ENCODE measurements around the gene HIPK1. TPM values are rescaled to one million over a fixed set of nuclear protein-coding genes. Genes with fewer than 3 reads are reported as not detected.
A peak's percentile ranks its signal among the peaks of the same experiment; 100 is the strongest.

Gene HIPK1
- total and polyA plus RNA-seq, 2 of the 13 experiments (the other 11 are each of a cell fraction or from before 2014, with no cell fraction given), result 20.8 to 33.4 TPM

GRCh38 chr1:113928941-113929749 lies at the start of gene HIPK1 (continued):
- TF ChIP-seq ZMAT3 (CRISPR knock-in tag; conservative IDR thresholded peaks at IDR 0.05) (peak; percentile 90), ZNF251 (CRISPR knock-in tag; IDR thresholded peaks at IDR 0.05) (no peak), TBX2 (CRISPR knock-in tag; IDR thresholded peaks at IDR 0.05; ENCODE audit: borderline replicate concordance) (peak; percentile 82), ZNF362 (CRISPR knock-in tag; IDR thresholded peaks at IDR 0.05; ENCODE audit: borderline replicate concordance) (peak; percentile 42; the same call in 1 of the 2 replicates), PCBP1 (IDR thresholded peaks at IDR 0.05; ENCODE audit: borderline replicate concordance, low read depth, low read length) (no peak; the same call in 1 of the 2 replicates), SMARCE1 (IDR thresholded peaks at IDR 0.05; ENCODE audit: borderline replicate concordance) (no peak), TCF7 (IDR thresholded peaks at IDR 0.05; ENCODE audit: low read depth) (no peak), ZNF451 (CRISPR knock-in tag; IDR thresholded peaks at IDR 0.05) (no peak; the same call in 1 of the 2 replicates), ZSCAN12 (CRISPR knock-in tag; IDR thresholded peaks at IDR 0.05) (0 out of 2 replicates have a peak, but pooled peaks have one; percentile 39), POGK (CRISPR knock-in tag; conservative IDR thresholded peaks at IDR 0.05) (peak; percentile 94), ZNF772 (CRISPR knock-in tag; IDR thresholded peaks at IDR 0.05) (peak; percentile 48; the same call in 1 of the 2 replicates), YY1 (IDR thresholded peaks at IDR 0.05; ENCODE audit: insufficient read depth, insufficient replicate concordance, low read depth, low read length) (peak; percentile 100), ZBTB26 (CRISPR knock-in tag; IDR thresholded peaks at IDR 0.05; ENCODE audit: borderline replicate concordance) (no peak), CHCHD3 (CRISPR knock-in tag; IDR thresholded peaks at IDR 0.05) (0 out of 2 replicates have a peak, but pooled peaks have one; percentile 61), THAP11 (CRISPR knock-in tag; IDR thresholded peaks at IDR 0.05) (peak; percentile 92), MIXL1 (CRISPR knock-in tag; IDR thresholded peaks at IDR 0.05) (peak; percentile 59; the same call in 1 of the 2 replicates), ZNF343 (CRISPR knock-in tag; IDR thresholded peaks at IDR 0.05) (peak; percentile 38; the same call in 1 of the 2 replicates), CAMTA2 (CRISPR knock-in tag; IDR thresholded peaks at IDR 0.05; ENCODE audit: borderline replicate concordance) (no peak), TFDP1 (CRISPR knock-in tag; IDR thresholded peaks at IDR 0.05; ENCODE audit: borderline replicate concordance) (peak; percentile 66; the same call in 1 of the 2 replicates), DNMT1 (CRISPR knock-in tag; IDR thresholded peaks at IDR 0.05) (0 out of 2 replicates have a peak, but pooled peaks have one; percentile 75), ZBTB7A (CRISPR knock-in tag; IDR thresholded peaks at IDR 0.05) (peak; percentile 92), IKZF5 (CRISPR knock-in tag; IDR thresholded peaks at IDR 0.05) (peak; percentile 98), MATR3 (CRISPR knock-in tag; IDR thresholded peaks at IDR 0.05) (no peak)
